HT1080 (cell line): ENCODE measurements around the gene OXNAD1. TPM values are rescaled to one million over a fixed set of nuclear protein-coding genes. Genes with fewer than 3 reads are reported as not detected.

ENCODE experiments used
- DNase-seq: peaks from one replicate; pipeline ENCODE4 v3.0.0-alpha.2; 2015; ENCODE audit warnings: low read depth
- total RNA-seq: library from RNA; depleted of rRNA; stranded (reverse); fragments of >200 nt; shearing (Covaris generic); gene quantifications from 2 replicates; pipeline ENCODE4 v1.2.3, GENCODE V29; 2014

OXNAD1 gene
- total RNA-seq, 1 experiment from 2014 or later, result 33.1 TPM

- DNase-seq, result no peak
Observed at GRCh38 chr3:16273867-16274266, 8.9 kb downstream of the OXNAD1 start.

GRCh38 chr3:16277471-16277870 lies 12.5 kb downstream of the OXNAD1 start:
- no peak for DNase-seq

GRCh38 chr3:16279010-16279801 lies 14.2 kb downstream of the OXNAD1 start:
- no peak for DNase-seq

GRCh38 chr3:16280671-16281070 lies 15.7 kb downstream of the OXNAD1 start:
- no peak for DNase-seq

DNA sequence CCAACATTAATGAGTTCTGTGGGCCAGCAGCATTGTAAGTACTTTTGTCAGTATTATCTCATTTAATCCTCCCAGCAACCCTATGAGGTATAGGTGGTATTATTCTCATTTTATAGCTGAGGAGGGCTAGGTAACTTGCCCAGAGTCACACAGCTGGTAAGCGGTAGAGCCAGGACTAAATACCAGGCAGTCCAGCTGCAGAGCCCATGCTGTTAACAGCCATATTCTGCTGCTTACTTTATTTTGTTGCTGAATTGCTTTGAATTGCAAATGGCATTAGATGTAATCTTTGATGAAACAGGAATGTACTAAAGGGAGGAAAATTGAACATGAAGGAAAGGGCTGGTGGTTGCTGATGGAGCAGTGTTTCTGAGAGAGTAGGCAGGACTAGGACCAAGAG lies 19.6 kb downstream of the OXNAD1 start:
- DNase-seq, result no peak

DNA sequence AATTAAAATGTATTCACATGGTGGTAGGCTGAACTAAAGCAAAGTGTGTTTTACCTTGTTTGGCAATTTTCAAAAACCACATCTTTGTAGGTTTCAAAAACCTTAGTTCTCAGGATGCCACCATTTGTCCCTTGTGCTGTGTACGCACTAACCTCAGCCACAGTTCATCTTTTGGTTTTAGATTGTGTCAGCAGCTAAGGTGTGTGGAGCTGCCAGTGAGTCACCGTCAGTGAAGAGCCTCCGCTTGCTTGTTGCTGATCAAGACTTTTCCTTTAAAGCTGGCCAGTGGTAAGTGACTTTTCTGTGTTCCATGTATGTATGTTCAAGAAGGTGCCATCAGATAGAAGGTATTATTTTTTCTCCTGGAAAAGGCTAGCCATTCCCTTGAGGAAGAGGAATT lies 21.1 kb downstream of the OXNAD1 start:
- no peak for DNase-seq

GRCh38 chr3:16286751-16287543 lies 21.9 kb downstream of the OXNAD1 start:
- DNase-seq, result no peak

- no peak for DNase-seq
Observed at GRCh38 chr3:16288664-16289063, 23.7 kb downstream of the OXNAD1 start.

GRCh38 chr3:16289144-16289889 lies 24.3 kb downstream of the OXNAD1 start:
- no peak for DNase-seq

GRCh38 chr3:16290007-16290826 lies 25.2 kb downstream of the OXNAD1 start:
- peak; percentile 30 for DNase-seq

DNA sequence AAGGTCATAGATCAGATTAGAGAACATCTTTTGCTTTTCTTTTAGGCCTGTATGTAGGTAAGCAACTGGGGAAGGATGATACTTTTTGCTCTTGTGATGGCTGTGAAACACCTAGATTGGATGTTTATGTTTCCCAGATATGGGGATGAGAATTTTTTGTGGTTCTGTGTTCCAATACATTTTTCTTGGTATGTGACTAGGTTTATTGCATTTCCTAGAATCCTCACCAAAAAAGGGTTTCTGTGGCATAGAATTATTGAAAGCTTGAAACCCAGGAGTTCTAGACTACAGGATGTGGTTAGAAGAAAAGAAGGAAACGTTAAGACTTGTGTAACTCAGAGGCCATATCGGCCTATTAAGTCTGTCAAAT lies 25.8 kb downstream of the OXNAD1 start:
- DNase-seq, result no peak

GRCh38 chr3:16294844-16295243 lies 29.8 kb downstream of the OXNAD1 start:
- no peak for DNase-seq

DNA sequence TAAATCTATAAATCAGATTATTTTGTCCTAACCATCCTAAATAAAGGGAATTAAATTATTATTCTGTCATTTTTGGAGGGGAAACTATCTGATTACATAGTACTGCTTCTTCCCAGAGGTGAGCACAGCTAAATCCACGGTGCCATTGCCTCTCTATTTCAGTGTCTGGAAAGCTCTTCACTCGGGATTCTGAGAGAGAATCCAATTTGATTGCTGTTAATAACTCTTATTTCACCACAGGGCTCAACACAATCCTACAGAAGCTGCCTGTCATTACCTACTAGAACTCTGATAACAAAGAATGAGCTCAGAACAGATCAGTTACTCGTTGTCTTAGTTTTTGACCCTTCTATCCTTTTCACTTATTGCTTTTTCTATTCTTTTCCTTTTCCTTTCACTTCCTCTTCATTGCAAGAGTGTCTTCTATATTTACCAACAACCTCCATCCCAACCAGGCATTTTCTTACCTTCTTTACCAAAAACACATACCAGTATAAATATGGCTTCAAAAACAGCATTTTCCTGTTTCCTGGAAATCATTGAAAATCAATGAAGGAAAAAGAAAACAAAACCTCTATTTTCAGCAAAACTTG lies 30.4 kb downstream of the OXNAD1 start:
- DNase-seq, result no peak

GRCh38 chr3:16297997-16298885 lies 33.2 kb downstream of the OXNAD1 start:
- no peak for DNase-seq

GRCh38 chr3:16298891-16299290 lies 33.9 kb downstream of the OXNAD1 start:
- no peak for DNase-seq

- DNase-seq, result no peak
Observed at GRCh38 chr3:16299746-16300145, 34.7 kb downstream of the OXNAD1 start.

DNA sequence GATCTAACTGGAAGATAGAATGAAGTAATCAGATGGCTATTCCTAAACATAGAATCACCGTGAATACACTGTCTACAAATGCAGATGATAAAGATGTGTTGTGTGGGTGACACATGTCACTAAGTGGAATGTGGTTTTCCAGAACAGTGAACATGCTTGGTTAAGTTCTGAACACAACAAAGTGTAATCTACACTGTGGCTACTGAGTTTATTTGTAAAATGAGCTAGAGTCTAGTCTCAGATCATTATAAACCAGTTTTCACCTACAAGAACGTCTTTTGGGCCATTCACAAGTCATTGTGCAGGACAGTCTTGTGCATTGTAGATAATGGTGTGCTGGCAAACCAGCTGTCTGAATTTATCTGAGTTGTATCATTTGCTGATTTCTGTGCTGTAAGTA lies 35.3 kb downstream of the OXNAD1 start:
- DNase-seq, result no peak

DNA sequence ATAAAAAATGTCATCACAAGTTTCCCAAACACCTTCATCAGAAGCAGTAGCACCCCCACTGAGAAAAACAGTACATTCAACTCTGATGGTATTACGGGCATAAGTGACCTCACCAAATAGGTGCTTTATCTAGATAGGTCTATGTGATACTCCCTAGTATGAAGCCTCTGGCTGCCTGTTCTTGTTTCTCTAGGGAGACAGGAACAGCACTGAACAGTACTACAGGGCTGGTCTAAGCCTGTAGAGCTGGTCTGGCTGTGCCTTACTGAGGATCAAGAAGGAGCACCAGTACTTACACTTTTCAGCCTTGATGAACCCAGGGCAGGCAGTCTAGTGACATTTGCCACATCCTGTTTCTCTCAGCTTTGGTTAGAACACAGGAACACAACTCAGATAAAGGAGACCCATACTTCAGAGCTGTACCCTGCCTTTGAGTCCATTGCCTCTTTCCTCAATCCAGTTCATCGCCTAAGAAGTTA lies 35.9 kb downstream of the OXNAD1 start:
- no peak for DNase-seq

GRCh38 chr3:16301507-16301906 lies 36.5 kb downstream of the OXNAD1 start:
- no peak for DNase-seq
